GM23338 (cell line): ENCODE data around the gene CARMIL1.

ENCODE experiments used
- CREB1 ChIP-seq: fragments of 250-450 bp; sonication (Bioruptor Pico); IDR thresholded peaks from 2 replicates; pipeline ENCODE4 v1.5.0; 2020; ENCODE audit warnings: low read depth, mild to moderate bottlenecking, moderate library complexity
- EZH2 ChIP-seq: fragments of 200-600 bp; sonication (generic); IDR thresholded peaks from one replicate; pipeline ENCODE4 v1.8.0; 2017; ENCODE audit warnings: antibody characterized with exemption, mild to moderate bottlenecking, low read depth; ENCODE audit not compliant: unreplicated experiment
- EZH2phosphoT487 ChIP-seq: fragments of 200-600 bp; sonication (generic); IDR thresholded peaks from one replicate; pipeline ENCODE4 v1.8.1; 2018; ENCODE audit warnings: antibody characterized with exemption; ENCODE audit not compliant: unreplicated experiment
- JUNB ChIP-seq: IDR thresholded peaks from one replicate; pipeline ENCODE4 v1.6.1; 2016; ENCODE audit warnings: antibody characterized with exemption; ENCODE audit not compliant: unreplicated experiment
- NANOG ChIP-seq: IDR thresholded peaks from 2 replicates; pipeline ENCODE4 v1.6.1; 2016; ENCODE audit warnings: antibody characterized with exemption, borderline replicate concordance
- POLR2AphosphoS5 ChIP-seq: IDR thresholded peaks from 2 replicates; pipeline ENCODE4 v1.6.1; 2016; ENCODE audit warnings: antibody characterized with exemption, low read depth
- REST ChIP-seq: IDR thresholded peaks from one replicate; pipeline ENCODE4 v1.6.1; 2018; ENCODE audit warnings: antibody characterized with exemption; ENCODE audit not compliant: unreplicated experiment
- ZNF114 ChIP-seq: fragments of 250-450 bp; sonication (Bioruptor Pico); IDR thresholded peaks from 2 replicates; pipeline ENCODE4 v1.5.0; 2020; ENCODE audit warnings: mild to moderate bottlenecking, moderate library complexity
- ZNF331 ChIP-seq: fragments of 250-450 bp; sonication (Bioruptor Pico); IDR thresholded peaks from 2 replicates; pipeline ENCODE4 v1.5.0; 2020; ENCODE audit warnings: low read depth, mild to moderate bottlenecking, moderate library complexity
- ZNF462 ChIP-seq: fragments of 250-450 bp; sonication (Bioruptor Pico); IDR thresholded peaks from 2 replicates; pipeline ENCODE4 v1.5.0; 2020; ENCODE audit warnings: mild to moderate bottlenecking, moderate library complexity
- TF ChIP-seq, protein P1 (sequence below), 2 experiments: fragments of 200-600 bp in 1 of 2; sonication (generic) in 1 of 2; conservative IDR thresholded peaks; 2 replicates each; pipeline versions ENCODE4 v1.5.1 to v1.6.1; 2016 to 2017; ENCODE audit warnings: antibody characterized with exemption in 2 of 2, low read depth in 2 of 2, mild to moderate bottlenecking in 2 of 2, moderate library complexity in 1 of 2
- TF ChIP-seq, protein P2 (sequence below): IDR thresholded peaks from 2 replicates; pipeline ENCODE4 v1.6.1; 2016; ENCODE audit warnings: antibody characterized with exemption

DNA sequence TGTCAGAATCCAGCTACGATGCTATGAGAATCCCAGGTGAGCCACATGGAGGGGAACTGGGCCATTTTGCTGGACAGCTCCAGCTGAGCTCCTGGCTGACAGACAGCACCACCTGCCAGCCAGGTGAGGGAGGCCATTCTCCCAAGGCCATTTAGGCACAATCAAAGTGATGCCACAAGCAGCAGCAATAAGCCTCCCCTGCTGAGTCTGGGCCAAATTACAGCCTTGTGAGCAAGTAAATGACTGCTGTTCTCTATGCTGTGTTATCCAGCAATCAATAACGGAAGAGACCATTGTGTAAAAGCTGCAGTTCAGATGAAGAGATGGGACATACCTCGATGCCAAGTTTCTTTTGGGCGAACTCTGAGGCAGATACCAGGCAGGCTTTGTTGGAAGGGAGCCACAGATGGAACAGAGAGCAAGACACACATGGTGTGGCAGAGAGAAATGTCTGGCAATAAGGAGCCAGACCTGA, 358.8 kb downstream of the CARMIL1 start:
- TF ChIP-seq EZH2 = no peak
- TF ChIP-seq, protein P1, sequence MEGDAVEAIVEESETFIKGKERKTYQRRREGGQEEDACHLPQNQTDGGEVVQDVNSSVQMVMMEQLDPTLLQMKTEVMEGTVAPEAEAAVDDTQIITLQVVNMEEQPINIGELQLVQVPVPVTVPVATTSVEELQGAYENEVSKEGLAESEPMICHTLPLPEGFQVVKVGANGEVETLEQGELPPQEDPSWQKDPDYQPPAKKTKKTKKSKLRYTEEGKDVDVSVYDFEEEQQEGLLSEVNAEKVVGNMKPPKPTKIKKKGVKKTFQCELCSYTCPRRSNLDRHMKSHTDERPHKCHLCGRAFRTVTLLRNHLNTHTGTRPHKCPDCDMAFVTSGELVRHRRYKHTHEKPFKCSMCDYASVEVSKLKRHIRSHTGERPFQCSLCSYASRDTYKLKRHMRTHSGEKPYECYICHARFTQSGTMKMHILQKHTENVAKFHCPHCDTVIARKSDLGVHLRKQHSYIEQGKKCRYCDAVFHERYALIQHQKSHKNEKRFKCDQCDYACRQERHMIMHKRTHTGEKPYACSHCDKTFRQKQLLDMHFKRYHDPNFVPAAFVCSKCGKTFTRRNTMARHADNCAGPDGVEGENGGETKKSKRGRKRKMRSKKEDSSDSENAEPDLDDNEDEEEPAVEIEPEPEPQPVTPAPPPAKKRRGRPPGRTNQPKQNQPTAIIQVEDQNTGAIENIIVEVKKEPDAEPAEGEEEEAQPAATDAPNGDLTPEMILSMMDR (conservative IDR thresholded peaks at IDR 0.05; ENCODE audit: low read depth in 2 of 2) = peak; percentile 45 to 76
- no peak for TF ChIP-seq POLR2AphosphoS5
- no peak for TF ChIP-seq JUNB
- peak; percentile 89 for TF ChIP-seq REST
- no peak for TF ChIP-seq CREB1 (CRISPR knock-in tag)
- TF ChIP-seq ZNF114 (CRISPR knock-in tag) = no peak
- TF ChIP-seq NANOG = no peak
- TF ChIP-seq EZH2phosphoT487 = no peak
- TF ChIP-seq, protein P2, sequence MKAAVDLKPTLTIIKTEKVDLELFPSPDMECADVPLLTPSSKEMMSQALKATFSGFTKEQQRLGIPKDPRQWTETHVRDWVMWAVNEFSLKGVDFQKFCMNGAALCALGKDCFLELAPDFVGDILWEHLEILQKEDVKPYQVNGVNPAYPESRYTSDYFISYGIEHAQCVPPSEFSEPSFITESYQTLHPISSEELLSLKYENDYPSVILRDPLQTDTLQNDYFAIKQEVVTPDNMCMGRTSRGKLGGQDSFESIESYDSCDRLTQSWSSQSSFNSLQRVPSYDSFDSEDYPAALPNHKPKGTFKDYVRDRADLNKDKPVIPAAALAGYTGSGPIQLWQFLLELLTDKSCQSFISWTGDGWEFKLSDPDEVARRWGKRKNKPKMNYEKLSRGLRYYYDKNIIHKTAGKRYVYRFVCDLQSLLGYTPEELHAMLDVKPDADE = no peak
- TF ChIP-seq ZNF462 = no peak
- TF ChIP-seq ZNF331 (CRISPR knock-in tag) = no peak
